ENCODE results near the gene ZNF780A.
"Not testable (repeated sequence)": the region's sequence is repeated elsewhere in the genome, so short reads cannot be mapped to it uniquely, and the experiment has no call there.

- not testable (repeated sequence) for TF ChIP-seq CTCF, POLR2A, POLR2AphosphoS5 (IDR thresholded peaks at IDR 0.05)
Measured at GRCh38 chr19:40038047-40038446, 52.7 kb downstream of the ZNF780A start.

All from gastroesophageal sphincter (tissue), 3 donors.